ENCODE data around the gene MGLL.

- TF ChIP-seq RCOR1 (IDR thresholded peaks at IDR 0.05; ENCODE audit: borderline replicate concordance in 1 of 2, low read depth in 2 of 2, low read length in 2 of 2): no peak
- no peak for TF ChIP-seq KLF16 (IDR thresholded peaks at IDR 0.05)
Observed at GRCh38 chr3:127858937-127859336, 36.6 kb upstream of the MGLL start.
